ENCODE results near the gene HCRTR2.
"Not testable (repeated sequence)": the region's sequence is repeated elsewhere in the genome, so short reads cannot be mapped to it uniquely, and the experiment has no call there.

The HCRTR2 gene

DNA sequence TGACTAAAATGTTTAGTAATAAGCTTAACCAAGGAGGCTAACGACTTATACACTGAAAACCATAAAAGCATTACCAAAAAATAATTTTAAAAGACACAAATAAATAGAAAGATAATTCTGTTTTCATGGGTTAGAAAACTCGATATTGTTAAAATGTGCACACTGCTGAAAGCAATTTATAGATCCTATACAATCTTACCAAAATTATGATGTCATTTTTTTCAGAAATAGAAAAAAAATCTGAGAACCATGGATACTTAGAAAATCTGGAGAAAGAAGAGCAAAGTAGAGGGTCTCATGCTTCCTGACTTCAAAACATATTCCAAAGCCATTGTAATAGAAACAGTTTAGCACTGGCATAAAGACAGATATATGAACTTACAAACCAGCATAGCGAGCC, 46.6 kb downstream of the HCRTR2 start:
- DNase-seq = no peak

DNA sequence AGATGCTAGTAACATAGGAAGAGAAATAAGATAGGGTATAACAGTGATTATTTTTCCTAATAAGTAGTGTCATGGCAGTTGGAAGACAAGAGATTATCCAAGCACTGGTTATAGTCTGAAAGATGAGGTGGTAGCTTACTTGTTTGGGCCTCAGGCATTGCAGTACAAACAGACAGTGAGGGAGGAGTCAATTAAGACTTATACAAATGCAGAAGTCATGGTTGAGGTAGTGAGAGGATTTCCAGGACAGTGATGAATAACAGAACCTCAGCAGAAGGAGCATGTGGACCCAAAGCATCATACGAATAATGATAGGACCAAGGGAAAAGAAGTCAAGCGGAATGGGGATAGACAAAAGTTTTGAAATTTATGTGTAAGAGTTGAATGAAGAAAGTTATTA, 53.5 kb downstream of the HCRTR2 start:
- no peak for DNase-seq

DNA sequence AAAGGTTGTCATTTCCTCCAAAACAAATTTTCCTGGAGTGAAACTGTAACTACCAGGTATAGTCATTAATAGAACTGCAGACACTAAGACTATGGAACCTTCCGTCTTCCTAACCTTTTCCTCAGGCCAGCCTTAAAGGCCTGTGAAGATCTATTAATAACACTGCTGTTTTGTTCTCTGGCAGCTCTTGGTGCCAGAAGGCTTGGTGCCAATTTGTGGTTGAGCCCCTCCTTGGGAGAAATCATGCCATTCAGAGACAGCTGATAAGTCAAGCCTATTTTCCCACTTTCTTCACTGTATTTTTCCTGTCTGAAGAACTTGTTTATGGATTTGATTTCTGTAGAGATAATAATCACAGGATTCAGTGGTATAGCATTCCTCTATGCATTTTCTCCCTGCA, 64.8 kb downstream of the HCRTR2 start:
- no peak for DNase-seq

DNA sequence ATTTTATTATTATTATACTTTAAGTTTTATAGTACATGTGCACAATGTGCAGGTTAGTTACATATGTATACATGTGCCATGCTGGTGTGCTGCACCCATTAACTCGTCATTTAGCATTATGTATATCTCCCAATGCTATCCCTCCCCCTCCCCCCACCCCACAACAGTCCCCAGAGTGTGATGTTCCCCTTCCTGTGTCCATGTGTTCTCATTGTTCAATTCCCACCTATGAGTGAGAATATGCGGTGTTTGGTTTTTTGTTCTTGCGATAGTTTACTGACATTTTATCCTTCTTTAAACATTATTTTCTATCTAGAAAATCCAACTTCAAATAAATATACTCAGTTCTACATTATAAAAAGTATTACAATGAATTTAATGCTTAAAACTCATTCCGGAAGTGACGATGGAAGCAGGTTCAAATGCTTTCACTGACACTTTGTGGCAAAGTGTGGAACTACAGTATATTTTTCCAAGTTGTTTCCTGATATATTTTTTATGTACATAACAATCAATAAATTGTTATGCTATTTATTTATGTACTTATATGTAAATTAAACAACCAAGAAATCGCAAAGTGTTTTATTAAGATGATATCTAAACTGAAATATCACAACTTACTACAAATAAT, 66.8 kb downstream of the HCRTR2 start:
- DNase-seq = peak; percentile 34 to 40

DNA sequence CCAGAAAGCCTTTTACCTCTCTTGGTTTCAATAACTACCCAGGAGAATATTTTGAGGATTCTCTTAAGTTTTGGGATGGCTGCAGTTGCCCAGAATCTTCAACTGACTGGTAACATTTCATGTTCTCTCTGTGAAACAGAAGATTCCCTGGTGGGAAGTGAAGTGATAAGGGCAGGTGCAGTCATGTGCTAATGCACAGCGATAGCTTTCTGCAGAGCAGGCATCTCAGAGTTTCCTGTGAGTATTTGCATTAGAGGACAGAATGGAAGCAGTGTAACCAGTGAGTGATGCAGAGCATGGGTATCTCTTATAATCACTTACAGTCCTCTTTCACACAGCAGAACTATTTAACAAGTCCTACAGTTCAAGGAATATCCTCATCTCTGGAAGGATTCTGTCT, 76.1 kb downstream of the HCRTR2 start:
- DNase-seq = no peak

DNA sequence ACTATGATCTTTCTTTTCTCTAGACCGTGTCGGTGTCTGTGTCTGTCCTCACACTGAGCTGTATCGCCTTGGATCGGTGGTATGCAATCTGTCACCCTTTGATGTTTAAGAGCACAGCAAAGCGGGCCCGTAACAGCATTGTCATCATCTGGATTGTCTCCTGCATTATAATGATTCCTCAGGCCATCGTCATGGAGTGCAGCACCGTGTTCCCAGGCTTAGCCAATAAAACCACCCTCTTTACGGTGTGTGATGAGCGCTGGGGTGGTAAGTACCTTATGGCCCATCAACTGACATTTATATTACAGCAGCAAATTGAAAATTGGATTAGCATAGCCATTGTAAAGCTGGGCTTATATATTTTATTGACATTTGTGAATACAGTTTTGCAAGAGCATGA, 80.8 kb downstream of the HCRTR2 start:
- DNase-seq = no peak

DNA sequence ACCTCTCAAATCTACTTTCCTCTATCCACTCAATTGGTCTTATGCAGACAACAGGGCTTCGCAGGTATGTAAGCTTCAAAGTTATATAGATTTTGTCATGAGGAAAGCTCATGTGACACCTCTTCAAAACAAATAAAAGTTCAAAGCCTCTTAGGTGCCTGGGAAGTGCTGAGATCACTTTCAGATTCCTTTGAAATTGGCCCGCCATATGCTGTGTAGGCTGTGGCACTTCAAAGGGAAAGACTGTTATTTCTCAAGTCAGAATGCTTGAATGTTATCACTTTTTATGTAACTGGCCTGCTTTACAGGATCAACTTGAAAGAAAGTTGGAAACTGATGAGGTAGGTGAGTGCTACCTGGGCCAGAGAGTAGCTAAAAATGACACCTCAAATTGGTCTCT, 85.9 kb downstream of the HCRTR2 start:
- DNase-seq = no peak

DNA sequence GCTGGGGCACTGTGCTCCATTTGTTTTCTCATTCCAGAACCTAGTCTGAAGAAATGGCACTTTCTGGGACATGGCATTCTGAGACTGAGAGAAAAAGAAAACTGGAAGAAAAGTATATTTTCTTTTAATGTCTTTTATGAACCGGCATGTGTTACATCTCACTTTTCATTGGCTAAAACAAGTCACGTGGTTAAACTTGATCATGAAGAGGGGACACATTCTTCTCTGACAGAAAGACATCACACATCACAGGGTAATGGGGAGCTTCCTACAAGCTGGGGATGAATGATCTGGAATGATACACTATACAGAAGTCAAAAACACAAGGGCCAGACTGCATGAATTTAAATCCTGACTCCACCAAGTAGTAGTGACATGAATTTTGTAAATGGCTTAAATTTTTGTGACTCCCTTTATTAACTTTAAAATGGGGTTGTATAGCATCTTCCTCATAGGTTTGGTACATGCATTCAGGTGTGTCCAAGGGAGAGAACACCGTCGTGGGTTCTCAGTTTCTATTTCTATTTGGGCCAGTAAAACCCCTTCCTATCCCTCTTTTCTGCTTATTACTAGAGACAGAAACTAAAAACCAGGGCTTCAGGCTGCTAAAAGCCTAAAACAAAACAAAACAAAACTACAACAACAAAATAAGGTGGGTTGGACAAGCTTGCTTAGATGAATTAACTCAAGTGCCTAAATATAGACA, 91.2 kb downstream of the HCRTR2 start:
- no peak for DNase-seq

DNA sequence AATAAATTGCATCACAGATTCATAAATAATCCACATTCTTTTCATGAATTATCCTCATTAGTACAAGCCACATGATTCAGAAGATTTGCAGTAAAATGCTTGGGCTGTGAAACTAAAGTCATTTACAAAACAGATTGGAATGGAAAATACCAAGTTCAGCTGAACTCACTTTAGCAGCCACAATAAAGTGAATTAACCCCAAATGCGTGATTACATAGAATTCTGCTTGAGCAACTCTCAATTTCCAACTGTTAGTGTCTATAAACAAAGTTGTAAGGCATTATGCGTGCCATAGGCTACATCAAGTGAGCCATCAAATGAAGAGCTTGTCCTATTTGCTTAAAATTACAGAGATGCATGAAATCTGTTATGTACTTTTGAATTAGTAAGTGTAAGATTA, 92.6 kb downstream of the HCRTR2 start:
- DNase-seq = no peak

DNA sequence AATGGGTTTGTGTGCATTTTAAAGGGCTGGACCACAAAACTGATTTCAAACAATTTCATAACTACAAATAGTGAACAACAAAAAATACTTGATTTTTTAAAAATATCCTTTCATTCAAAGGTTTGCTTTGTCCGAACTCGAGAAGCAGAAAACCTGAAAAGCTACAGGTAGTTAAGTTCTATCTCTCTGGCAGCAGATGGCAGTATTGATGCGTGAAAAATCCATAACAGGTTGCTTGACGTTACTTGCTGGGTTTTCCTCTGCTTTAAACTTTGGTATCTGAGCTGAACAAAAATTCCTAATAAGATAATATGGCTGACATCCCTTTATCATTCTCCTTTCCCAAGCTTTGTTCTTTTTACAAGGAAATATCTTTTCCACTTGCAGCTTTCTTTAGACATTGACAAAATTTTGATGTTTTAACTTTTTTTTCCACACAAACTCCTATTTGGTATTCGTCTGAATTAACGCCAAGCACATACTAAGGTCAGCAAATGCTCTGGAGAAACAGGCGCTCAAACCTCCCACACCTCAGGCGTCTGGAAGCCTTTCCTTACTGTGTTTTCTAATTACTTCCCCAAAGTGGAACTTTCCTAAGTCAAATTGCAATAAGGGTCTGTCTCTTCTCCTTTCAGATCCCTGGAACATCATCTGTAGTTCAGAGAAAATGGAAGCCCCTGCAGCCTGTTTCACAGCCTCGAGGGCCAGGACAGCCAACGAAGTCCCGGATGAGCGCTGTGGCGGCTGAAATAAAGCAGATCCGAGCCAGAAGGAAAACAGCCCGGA, 102.6 kb downstream of the HCRTR2 start:
- peak; percentile 36 to 59 for DNase-seq

DNA sequence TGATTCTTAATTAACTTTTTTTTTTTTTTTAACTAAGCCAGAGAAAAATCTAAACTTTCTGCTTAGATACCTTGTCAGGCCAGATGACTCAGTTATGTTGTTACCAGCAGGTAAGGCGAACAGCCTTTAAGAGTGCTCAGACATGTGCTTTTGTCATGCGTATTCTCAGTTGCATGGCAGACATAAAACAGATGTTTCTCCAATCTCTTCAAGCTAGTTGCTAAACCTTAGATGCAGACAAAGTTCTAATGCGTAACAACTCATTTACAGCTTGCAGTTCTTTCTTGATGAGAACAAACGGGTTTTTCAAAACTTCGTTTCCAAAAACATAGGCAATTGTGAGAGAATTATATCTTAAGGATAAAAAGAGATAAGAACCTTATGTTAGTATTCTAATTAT, 103.3 kb downstream of the HCRTR2 start:
- DNase-seq = no peak

DNA sequence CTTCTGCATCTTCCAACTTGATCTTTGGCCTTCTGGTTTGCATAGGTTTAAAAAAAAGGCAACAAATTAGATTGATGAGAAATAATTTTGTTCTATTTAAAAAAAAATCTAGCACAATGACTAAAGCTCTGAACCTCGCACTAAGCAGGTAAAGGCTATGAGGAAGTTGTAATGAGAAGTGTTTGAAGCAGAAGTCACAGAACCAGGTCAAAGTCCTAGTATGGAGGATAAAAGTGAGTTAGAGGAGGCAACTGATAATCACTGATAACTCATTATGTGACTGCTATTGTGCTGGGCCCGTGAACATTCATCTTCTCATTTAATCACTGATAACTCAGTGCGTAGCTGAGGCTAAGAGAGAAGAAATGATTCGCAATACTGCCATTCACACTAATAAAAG, 106.9 kb downstream of the HCRTR2 start:
- no peak for DNase-seq

DNA sequence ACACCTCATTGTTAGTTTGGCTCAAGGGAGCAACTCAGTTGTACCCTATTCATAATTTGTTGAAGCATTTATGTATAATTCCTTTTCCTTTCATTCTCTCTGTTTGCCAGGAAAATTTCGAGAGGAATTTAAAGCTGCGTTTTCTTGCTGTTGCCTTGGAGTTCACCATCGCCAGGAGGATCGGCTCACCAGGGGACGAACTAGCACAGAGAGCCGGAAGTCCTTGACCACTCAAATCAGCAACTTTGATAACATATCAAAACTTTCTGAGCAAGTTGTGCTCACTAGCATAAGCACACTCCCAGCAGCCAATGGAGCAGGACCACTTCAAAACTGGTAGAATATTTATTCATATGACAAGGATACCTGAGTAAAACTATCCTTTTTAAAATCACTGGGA, 107.8 kb downstream of the HCRTR2 start:
- no peak for DNase-seq

DNA sequence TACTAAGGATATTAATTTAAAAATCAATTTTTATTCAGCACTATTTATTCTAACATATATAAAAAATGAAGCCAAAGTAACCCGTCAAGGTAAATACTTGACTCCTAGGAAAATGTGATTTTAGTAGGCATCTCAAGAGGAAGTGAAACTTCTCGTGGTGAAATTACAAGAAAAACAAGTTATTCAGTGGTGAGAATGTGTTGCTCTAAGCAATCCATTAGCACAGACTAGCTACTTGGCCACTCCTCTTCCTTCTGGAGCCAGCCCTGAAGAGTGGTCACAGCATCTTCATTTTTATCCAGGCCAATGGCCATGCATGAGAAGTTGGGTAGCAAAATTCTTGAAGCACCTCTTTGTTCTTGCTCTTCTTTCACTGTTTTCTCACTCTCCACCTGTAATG, 112.5 kb downstream of the HCRTR2 start:
- DNase-seq = no peak

DNA sequence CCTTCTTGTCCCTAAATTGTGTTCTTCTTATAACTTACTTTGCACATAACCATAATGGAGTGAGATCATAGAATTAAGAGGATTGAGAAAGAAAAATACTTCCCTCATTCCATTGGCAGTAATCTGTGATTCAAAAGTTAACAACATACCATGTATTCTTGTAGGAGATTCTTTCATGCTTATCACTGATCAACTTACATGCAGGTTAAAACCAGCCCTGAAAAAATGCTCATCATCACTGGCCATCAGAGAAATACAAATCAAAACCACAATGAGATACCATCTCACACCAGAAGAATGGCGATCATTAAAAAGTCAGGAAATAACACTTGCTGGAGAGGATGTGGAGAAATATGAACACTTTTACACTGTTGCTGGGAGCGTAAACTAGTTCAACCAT, 116.4 kb downstream of the HCRTR2 start:
- DNase-seq = no peak

DNA sequence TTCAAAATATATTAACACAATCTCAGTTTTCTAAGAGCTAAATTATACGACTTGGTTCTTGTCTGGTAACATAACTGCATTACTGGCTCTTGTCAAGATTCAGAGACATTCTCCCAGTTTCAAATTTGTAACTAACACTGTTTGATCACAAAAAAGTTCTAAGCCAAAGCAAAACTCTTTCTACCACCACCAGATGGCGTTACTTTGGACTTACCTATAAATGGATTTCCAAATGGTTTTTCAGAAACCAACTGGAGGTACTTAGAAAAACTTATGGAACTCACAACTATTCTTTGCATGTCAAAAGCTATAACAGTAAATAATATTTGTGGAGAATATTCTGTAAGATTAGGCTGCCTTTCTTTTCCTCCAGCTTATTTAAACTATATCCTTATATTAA, 118.8 kb downstream of the HCRTR2 start:
- DNase-seq = peak; percentile 34 to 42

DNA sequence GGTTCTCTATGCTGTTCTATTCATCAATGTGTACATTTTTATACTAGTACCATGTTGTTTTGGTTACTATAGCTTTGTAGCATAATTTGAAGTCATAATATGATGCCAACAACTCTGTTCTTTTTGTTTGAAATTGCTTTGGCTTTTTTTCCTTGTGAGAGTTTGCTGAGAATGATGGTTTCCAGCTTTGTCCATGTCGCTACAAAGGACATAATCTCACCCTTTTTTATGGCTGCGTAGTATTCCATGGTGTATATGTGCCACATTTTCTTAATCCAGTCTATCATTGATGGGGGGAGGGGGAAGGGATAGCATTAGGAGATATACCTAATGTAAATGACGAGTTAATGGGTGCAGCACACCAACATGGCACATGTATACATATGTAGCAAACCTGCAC, 122.9 kb downstream of the HCRTR2 start:
- DNase-seq = not testable (repeated sequence)

DNA sequence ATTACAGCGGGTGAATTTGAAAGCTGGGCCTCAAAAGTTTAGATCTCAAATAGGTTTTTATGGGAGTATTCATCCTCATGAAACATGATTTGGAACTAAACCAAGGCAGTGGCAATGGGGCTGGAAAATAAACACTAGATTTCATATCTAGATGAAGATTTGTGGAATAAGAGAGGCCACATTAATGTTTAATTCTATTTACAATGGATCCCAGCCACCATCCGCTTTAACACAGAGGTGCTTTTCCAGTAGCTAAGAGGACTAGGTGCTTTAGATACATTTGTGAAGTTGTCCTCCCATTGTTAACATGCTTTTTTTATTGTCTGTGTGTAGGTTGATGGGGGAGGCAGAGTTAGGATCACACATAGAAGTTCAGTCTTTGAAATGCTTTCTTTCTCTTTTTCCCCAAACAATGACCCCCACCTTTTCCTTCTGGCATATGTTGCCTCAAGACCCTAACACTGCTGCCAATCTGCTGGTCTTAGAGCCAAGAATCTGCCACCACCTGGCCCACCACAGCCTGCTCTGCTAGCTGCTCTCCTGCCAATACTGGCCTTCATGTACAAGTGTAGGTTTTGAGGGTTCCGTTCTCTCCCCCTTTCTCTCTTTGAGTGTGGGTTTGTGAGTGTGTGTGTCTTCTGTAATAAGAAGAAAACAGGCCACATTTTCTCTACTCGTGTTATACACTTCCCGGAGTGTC, 125.1 kb downstream of the HCRTR2 start:
- DNase-seq = no peak

DNA sequence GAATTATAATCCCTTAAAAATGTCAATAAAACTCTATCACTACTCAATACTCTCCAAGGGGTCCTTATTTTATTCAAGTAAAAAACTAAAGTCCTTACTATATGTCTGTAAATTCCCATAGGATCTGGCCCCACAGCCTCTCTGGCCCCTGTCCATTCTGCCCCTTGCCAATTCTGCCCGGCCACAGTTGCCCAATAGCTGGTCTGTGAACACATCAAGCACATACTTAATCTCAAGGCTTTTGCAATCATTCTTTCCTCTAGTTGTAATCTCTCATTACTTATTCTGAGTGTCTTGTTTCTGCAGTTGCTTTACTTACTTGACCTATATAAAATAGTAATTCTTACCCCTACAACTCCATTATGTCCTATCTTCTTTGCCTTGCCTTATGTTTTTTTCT, 130.4 kb downstream of the HCRTR2 start:
- DNase-seq = no peak

DNA sequence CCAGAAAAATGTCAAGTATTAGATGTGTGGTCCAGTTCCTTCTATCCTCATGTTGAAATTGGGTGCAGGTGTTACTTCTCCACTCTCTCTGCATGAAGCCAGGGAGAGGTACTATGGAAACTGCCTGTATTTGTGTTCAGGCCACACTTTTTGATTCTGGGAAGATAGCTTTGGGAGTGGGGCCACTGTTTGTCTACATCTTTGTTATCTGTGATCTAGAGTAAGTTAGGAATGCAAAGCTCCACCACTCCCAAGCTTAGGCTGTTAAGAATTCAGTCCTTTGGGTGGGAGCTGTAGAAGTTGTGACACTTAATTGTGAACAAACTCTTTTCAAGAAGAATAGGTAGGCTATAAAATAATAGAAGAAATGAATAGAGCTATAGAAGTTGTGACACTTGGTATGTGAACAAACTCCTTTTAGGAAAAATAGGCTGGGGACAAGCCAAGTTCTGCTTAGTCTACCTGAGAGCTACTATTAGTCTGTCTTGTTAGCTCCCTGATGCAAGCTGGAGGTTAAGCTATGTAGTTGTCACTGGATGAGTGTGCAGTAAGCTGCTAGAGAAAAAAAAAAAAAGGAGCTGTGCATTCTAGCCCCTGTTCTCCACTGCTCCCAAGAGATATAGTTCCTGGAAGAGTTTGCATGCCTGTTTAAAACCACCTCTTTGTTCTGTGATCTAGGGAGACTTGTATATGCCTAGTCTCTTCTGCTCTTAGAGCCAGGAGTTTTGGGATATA, 145.8 kb downstream of the HCRTR2 start:
- no peak for DNase-seq

DNA sequence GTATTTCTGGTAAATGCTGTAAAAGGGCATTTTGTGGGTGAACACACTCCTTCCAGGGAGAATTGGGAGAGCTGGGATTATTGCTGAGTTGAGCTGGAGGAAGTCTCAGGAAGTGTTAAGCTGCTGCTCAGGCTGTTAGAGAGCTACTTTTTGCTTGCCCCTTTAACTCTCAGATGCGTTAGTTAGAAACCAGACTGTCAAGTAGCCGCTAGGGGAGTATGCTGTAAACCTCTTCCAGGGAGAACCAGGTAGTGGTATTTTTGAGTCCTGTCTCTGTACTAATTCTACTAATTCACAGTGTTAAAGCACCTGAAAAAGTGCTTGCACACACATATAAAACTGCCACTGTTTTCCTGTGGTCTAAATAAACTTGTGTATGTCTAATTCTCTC, 146.4 kb downstream of the HCRTR2 start:
- no peak for DNase-seq

DNA sequence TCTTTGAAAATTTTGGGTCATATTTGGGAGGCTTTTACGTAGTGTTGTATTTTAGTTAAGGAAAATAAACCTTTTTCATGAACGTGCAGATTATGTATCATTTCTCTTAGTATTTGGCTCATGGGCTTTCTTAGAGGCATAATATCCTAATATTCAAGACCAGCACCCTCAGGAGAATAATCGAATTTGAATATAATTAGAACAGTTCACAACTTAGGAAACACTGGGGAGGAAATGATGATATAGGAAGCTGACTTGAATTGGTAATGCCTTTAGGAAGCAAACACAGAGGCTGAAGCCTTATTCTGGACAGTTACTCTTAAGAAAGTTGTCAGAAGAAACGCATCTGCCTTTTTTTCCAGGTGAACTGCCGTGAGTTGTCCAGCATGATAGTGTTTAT, 152.9 kb downstream of the HCRTR2 start, which contains the start of gene GFRAL:
TSS of gene GFRAL (plus strand) at position 301 of the 400 bp plus-strand sequence. CDS start at position 387, 86 bp downstream.
- no peak for DNase-seq
